MM.1S (cell line): ENCODE results near the gene TSPAN1.

Experiments used
- DNase-seq: peaks from one replicate; pipeline ENCODE4 v3.0.0-alpha.2; 2015
- H2AFZ ChIP-seq: fragments of 300-600 bp; sonication (generic); 2 replicates; pipeline ENCODE4 v1.6.0; 2016; ENCODE audit warnings: antibody characterized with exemption, low read length
- H3F3A ChIP-seq: fragments of 300-600 bp; sonication (generic); 2 replicates; pipeline ENCODE4 v1.6.1; 2016; ENCODE audit warnings: mild to moderate bottlenecking, antibody characterized with exemption, low read length, moderate library complexity, mixed read lengths; ENCODE audit not compliant: insufficient read depth
- H3K27ac ChIP-seq: fragments of 300-600 bp; sonication (generic); 2 replicates; pipeline ENCODE4 v1.5.1; 2016; ENCODE audit warnings: mild to moderate bottlenecking, low read length
- H3K27me3 ChIP-seq: fragments of 300-600 bp; sonication (generic); replicated peaks from 2 replicates; pipeline ENCODE4 v1.6.0; 2016; ENCODE audit warnings: low read length; ENCODE audit not compliant: insufficient read depth
- H3K36me3 ChIP-seq: fragments of 300-600 bp; sonication (generic); replicated peaks from 2 replicates; pipeline ENCODE4 v1.6.1; 2016; ENCODE audit warnings: mild to moderate bottlenecking, low read length, mixed read lengths; ENCODE audit not compliant: insufficient read depth
- H3K4me1 ChIP-seq: fragments of 300-600 bp; sonication (generic); 2 replicates; pipeline ENCODE4 v1.6.1; 2016; ENCODE audit warnings: low read length, mixed read lengths
- H3K4me2 ChIP-seq: fragments of 300-600 bp; sonication (generic); 2 replicates; pipeline ENCODE4 v1.6.0; 2016; ENCODE audit warnings: low read depth, low read length
- H3K4me3 ChIP-seq: fragments of 300-600 bp; sonication (generic); 2 replicates; pipeline ENCODE4 v1.5.1; 2016; ENCODE audit warnings: low read length, mixed read lengths
- H3K79me2 ChIP-seq: fragments of 300-600 bp; sonication (generic); 2 replicates; pipeline ENCODE4 v1.6.1; 2016; ENCODE audit warnings: mixed run types, low read length, mixed read lengths
- H3K9ac ChIP-seq: fragments of 300-600 bp; sonication (generic); 2 replicates; pipeline ENCODE4 v1.6.1; 2016; ENCODE audit warnings: low read length, mixed read lengths
- H3K9me2 ChIP-seq: fragments of 300-600 bp; sonication (generic); replicated peaks from 2 replicates; pipeline ENCODE4 v1.6.1; 2016; ENCODE audit warnings: mild to moderate bottlenecking, low read length, mixed read lengths; ENCODE audit not compliant: insufficient read depth
- H3K9me3 ChIP-seq: fragments of 300-600 bp; sonication (generic); replicated peaks from 2 replicates; pipeline ENCODE4 v1.6.1; 2016; ENCODE audit warnings: mild to moderate bottlenecking, low read length, mixed read lengths; ENCODE audit not compliant: insufficient read depth
- H4K20me1 ChIP-seq: fragments of 300-600 bp; sonication (generic); 2 replicates; pipeline ENCODE4 v1.6.1; 2016; ENCODE audit warnings: mild to moderate bottlenecking, low read length, moderate library complexity, mixed read lengths; ENCODE audit not compliant: insufficient read depth
- CTCF ChIP-seq: fragments of 300-600 bp; sonication (generic); IDR thresholded peaks from 2 replicates; pipeline ENCODE4 v1.5.1; 2016; ENCODE audit warnings: antibody characterized with exemption, low read length, mixed read lengths
- EZH2 ChIP-seq: fragments of 300-600 bp; sonication (generic); optimal IDR thresholded peaks from 2 replicates; pipeline ENCODE3; 2017; ENCODE audit warnings: low read depth, mild to moderate bottlenecking, antibody characterized with exemption, low read length, mixed read lengths
- EZH2phosphoT487 ChIP-seq: fragments of 300-600 bp; sonication (generic); IDR thresholded peaks from 2 replicates; pipeline ENCODE4 v1.6.1; 2018; ENCODE audit warnings: antibody characterized with exemption, low read length

Gene TSPAN1

DNA sequence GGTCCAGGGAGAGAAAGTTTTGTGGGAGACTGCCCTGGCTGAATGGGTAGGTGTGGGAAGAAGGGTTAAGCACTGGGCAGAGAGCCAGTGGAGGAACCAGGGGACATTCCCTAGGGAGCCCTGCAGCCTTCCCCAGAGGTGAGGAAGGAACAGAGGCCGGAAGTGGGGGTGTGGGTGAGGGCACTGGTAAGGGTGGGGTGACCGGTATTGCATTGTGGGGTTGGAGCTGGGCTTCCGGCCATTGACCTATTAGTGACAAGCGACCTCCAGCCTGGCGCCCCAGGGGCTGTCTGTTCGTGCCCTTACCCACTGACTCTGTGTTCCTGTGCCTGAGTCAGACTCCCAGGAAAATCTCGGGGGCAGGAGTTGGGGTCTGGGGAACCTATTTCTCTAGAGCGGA is 3.5 kb upstream of the TSPAN1 start:
- H3F3A ChIP-seq, result no peaks in the 10 kb centered on the region
- TF ChIP-seq EZH2phosphoT487 (no peak), CTCF (no peak), EZH2 (no peak)
- no peaks in the 10 kb centered on the region for H3K9me3 ChIP-seq
- H3K4me2 ChIP-seq, result no peak overlapping the region
- H3K79me2 ChIP-seq, result no peaks in the 10 kb centered on the region
- H2AFZ ChIP-seq, result no peak overlapping the region
- H3K4me1 ChIP-seq, result no peaks in the 10 kb centered on the region; the same call in 1 of the 2 replicates
- no peak for DNase-seq
- no peak overlapping the region for H3K4me3 ChIP-seq
- no peak overlapping the region for H3K9ac ChIP-seq
- H4K20me1 ChIP-seq, result no peaks in the 10 kb centered on the region
- H3K27ac ChIP-seq, result no peak overlapping the region
- no peaks in the 10 kb centered on the region for H3K27me3 ChIP-seq
- H3K9me2 ChIP-seq, result no peaks in the 10 kb centered on the region
- no peaks in the 10 kb centered on the region for H3K36me3 ChIP-seq

DNA sequence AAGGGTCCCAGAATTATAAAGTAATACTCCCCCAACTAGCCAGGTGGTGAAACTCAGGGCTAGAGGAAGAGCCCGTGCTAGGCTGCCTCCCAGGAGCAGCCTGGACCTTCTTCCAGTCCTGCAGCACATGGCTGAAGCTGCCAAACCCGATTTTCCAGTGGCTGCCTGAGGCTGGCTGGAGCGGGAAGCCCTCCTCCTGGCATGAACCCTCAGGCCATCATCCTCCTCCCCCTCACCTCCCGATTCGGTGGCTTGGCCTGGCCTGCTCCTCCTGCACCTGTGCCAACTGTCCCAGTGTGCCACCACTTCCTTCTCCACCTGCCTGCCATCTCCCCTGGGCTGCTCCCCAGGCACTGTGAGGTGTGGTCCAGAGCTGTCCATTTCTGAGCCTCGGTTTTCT is 3.0 kb upstream of the TSPAN1 start:
- TF ChIP-seq CTCF, result no peak
- no peak for TF ChIP-seq EZH2phosphoT487
- no peak for TF ChIP-seq EZH2
- no peak overlapping the region for H3K27ac ChIP-seq
- no peaks in the 10 kb centered on the region; the same call in 1 of the 2 replicates for H3K4me1 ChIP-seq
- no peaks in the 10 kb centered on the region for H3F3A ChIP-seq
- DNase-seq, result no peak
- no peaks in the 10 kb centered on the region for H3K79me2 ChIP-seq
- no peaks in the 10 kb centered on the region for H4K20me1 ChIP-seq
- no peak overlapping the region for H2AFZ ChIP-seq
- H3K9me3 ChIP-seq, result no peaks in the 10 kb centered on the region
- H3K4me3 ChIP-seq, result no peak overlapping the region
- H3K4me2 ChIP-seq, result no peak overlapping the region
- H3K27me3 ChIP-seq, result no peaks in the 10 kb centered on the region
- no peaks in the 10 kb centered on the region for H3K36me3 ChIP-seq
- H3K9ac ChIP-seq, result no peak overlapping the region
- H3K9me2 ChIP-seq, result no peaks in the 10 kb centered on the region

- Histone ChIP-seq H3K79me2 (no peaks in the 10 kb centered on the region), H3K9me2 (no peaks in the 10 kb centered on the region), H3K36me3 (no peaks in the 10 kb centered on the region), H3K27me3 (no peaks in the 10 kb centered on the region), H3K4me1 (no peaks in the 10 kb centered on the region; the same call in 1 of the 2 replicates), H4K20me1 (no peaks in the 10 kb centered on the region), H2AFZ (no peak overlapping the region), H3K4me2 (no peak overlapping the region), H3K9ac (no peak overlapping the region), H3F3A (no peaks in the 10 kb centered on the region), H3K27ac (no peak overlapping the region), H3K9me3 (no peaks in the 10 kb centered on the region), H3K4me3 (no peak overlapping the region)
- DNase-seq, result no peak
- TF ChIP-seq EZH2 (no peak), EZH2phosphoT487 (no peak), CTCF (no peak)
Measured at GRCh38 chr1:46172321-46172720, 2.6 kb upstream of the TSPAN1 start.
